HG03442 (cell line): ENCODE data around the gene MRPL21.

ENCODE experiments used
- ATAC-seq: cut with Tn5 transposase; IDR thresholded peaks from one replicate; pipeline ENCODE4 v1.9.1; 2021; ENCODE audit warnings: mild to moderate bottlenecking, moderate library complexity; ENCODE audit not compliant: unreplicated experiment

Gene MRPL21

GRCh38 chr11:68843703-68844312, 59.8 kb downstream of the MRPL21 start:
- ATAC-seq = no peak

- ATAC-seq = no peak
Measured at GRCh38 chr11:68843052-68843561, 60.5 kb downstream of the MRPL21 start.

GRCh38 chr11:68842427-68843051, 61.1 kb downstream of the MRPL21 start:
- ATAC-seq = no peak

GRCh38 chr11:68841718-68842426, 61.8 kb downstream of the MRPL21 start, which contains the start of gene CPT1A:
Gene CPT1A (minus strand): TSS chr11:68841916. CDS start chr11:68815474, 26,442 bp downstream.
- ATAC-seq = no peak
